ENCODE measurements around the gene TSC22D3.
"Not testable (repeated sequence)": the region's sequence is repeated elsewhere in the genome, so short reads cannot be mapped to it uniquely, and the experiment has no call there.

TSC22D3 gene

DNA sequence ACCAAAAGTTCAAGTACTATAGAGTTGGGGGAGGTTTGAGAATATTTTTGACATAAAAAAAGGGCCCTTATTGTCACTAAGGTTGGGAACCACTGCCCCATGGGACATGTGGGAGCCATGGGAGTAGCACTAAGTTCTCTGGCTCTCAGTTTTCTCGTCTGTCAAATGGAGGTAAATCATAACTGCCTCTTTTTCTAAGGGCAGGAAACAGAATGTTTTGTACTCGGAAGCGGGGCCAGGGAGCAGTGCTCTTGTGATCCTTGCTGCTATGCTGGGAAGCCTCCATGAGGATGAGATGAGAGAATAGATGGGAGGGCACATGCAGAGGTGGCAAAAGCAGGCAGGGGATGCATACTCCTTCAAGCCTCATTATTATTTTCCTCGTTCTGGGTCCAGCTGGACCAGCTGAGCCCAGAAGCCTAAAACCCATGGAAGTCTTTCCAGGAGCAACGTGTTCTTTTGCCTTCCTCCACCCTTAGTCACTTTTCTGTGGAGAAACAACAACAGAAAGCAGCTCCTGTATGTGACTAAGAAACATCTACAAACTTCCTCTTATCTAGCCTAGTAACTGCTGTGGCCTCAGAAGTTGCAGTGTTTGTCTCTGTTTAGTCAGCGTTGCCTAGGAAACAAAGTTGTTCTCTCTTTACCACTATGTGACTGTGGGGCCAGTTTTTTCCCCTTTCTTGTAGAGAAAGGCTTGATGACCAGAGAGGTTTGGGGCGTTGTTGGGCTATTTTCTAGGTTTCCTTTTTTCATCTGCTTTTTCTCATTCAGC is 64.8 kb downstream of the TSC22D3 start:
- no peak for DNase-seq

DNA sequence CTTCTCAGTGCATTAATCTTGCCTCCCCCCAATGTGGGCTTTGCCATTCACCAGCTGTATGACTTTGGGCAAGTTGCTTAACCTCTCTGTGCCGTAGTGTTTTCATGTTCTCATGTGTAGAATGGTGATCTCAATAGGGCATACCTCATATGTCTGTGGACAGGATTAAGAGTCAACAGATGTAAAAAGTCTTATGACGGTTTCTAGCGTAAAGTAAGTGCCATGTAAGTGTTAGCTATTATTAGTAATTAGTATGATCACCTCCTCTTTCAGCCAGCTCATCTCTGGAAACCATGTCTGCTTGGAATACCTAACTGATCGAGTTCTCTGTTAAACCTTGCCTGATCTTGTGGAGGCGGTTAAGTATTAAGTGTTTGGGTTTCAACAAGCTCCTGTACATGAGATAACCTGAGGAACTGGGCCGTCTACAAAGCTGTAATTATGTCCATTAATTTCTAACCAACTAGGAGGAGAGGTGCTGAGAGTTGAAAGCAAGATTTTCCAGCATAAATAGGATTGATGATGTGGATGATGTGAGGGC is 66.3 kb downstream of the TSC22D3 start:
- DNase-seq: no peak

DNA sequence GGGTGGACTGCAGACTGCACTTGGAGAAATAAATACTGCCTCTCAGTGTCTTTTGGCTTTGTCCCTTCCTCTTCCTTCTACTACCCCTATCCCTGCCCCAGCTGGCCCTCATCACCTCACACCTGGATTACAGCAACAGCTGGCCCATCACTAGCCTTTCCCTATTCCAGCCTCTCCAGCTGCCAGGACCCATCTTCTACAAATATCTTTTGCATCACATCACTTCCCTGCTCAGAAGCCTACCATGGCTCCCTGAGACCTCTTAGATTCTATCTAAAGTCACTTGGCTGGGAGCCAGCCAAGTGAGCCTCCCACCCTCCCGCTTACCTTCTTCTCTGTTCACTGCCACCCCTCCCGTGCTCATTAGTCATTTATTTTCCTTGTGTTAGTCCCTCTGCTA is 66.8 kb downstream of the TSC22D3 start:
- no peak for DNase-seq

DNA sequence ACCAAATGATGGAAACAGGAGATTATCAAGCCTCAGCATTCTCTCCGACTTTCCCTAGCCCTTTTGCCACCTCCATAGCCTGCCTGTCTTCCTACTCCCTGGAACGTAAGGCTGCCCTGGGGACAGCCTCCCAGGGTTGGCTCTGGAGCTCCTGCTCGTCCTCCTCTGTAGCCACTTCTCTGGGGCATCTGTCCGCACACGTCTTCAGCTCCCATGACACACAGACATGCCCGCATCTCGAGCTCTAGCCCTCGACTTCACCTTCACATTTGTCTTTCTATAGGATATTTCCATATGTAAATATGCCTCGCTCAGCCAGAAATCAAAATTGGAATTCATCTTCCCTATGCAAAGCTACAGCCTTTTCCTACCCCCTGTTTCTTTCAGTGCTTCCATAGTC is 67.7 kb downstream of the TSC22D3 start:
- DNase-seq: no peak

DNA sequence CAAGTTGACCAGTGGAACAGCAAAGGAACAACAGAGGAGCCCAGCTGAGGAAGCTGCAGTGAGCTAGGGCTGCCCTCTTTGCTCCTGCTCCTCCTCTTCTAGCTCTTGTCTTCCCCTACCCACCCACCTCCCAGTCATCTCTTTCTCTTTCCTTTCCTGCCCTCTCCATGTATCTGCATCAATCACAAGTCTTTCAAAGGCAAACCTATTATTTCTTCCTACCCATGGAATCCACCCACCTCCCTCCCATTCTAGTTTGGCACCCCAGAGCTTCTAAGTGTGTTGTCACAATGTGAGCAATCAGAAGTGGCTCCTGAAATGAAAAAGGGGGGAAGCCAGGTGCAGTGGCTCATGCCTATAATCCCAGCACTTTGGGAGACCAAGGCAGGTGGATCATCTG is 69.3 kb downstream of the TSC22D3 start:
- no peak for DNase-seq

DNA sequence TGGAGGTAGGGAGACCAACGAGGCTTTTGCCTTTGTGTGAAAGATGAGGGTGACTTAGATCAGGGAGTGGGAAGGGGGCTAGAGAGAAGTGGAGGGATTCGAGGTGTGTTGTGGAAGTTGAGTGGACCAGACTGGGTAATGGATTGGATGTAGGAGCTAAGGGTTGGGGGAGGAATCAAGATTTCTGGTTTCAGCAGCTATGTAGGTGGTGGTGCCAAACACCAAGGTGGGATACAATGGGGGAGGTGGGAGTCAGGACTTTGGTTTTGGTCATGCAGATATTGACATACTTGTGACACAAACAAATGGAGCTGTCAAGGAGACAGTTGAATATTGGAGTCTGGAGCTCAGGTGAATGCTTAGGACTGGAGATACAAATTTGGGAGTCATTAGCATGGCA is 71.0 kb downstream of the TSC22D3 start:
- no peak for DNase-seq

DNA sequence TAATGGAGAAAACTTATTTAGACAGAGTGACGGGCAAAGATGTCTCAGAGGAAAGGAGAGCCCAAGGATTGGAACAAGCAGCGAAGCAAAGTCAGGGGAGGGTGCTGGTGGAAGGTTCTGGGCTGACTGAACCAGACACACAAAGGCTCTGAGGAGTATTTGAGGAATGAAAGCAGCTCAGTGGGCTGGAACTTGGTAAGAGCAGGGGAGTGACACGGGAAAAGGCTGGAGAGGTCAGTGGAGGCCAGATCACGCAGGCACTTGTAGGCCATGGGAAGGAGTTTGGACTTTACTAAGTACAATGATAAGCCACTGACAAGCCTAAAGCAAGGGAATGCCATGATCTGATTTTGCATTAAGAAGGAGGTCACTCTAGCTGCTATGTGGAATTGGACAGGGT is 71.4 kb downstream of the TSC22D3 start:
- no peak for DNase-seq

DNA sequence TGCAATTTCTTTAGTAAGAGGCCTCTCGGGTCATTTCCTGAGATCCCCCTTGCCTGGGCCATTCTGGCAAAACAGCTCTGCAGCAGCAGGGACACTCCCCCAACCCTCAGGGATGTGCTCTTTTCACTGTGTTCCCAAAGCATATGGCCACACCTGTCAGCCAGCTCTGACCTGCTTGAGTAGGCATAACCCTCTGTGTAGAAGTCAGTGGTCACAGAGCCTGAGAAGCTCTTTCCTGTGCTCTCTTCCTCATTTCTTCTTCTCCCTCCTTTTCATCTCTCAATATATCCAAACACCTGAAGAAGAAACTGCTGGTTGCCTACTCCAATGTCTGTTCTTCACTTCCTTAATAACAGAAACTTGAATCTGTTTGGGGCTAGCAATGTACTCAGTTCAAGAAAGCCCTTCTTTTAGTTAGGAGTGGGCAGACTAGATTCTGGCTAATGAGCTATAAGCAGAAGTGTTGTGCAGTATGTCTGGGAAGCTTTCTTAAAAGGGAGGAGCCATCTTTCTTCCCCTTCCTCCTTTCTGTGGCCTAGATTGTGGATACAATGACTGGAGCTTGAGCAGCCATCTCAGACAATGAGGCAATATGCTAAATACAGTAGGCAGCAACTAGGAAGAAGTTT is 74.0 kb downstream of the TSC22D3 start:
- no peak for DNase-seq

DNA sequence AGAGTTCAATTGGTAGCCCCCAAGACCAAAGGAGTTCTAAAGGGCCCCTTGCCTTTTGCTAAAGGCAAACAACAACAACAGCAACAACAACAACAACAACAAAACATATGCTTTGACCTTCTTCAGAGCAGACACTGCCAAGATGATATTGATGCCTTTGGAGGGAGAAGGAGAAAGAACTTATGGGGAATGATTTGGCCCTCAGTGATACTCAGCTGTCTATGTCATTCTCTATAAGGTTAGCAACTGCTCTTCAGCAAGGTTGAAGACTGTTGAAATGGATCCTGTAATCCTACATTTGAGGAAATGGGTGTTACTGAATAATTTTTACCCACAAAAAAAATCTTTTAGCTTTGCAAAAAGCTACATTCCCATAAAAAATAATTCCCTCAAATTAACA is 74.8 kb downstream of the TSC22D3 start:
- no peak for DNase-seq

DNA sequence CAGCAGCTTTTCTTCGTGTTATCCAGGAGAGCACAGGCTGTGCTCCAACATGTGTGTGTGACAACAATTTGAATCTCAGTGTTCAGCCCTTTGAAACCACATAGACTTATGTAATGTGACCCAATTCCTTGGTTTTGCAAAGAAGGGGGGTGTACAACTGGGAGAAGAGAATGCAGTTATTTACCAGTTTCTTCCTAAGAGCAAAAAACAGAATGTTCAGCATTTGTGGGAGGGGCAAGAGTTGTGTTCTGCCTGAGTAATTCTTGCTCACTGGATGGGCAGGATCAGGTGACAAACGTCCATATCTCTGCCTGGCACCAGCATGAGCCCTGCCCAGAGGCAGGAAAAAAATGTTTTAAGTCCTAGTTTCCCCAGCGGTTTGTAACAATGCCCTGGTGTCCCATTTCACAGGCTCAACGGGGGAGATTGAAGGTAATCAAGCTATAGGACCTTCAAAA is 75.2 kb downstream of the TSC22D3 start:
- DNase-seq: no peak

DNA sequence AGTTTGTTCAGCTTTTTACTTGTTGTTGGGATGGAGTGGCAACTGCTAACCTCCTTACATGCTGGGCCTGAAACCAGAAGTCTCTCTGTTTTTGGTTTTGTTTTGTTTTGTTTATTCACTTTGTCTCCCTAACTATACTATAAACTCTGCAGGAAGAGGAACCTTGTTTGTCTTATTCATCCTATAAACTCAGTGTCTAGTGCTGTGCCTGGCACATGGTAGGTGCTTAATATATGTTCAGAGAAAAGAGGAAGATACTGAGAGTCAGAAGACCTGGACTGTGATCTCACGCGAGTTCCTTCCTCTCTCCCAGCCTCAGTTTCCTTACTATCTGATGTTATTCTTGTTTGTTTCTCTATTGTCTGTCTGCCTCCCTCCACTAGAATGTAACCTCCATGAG is 76.0 kb downstream of the TSC22D3 start:
- DNase-seq: no peak

DNA sequence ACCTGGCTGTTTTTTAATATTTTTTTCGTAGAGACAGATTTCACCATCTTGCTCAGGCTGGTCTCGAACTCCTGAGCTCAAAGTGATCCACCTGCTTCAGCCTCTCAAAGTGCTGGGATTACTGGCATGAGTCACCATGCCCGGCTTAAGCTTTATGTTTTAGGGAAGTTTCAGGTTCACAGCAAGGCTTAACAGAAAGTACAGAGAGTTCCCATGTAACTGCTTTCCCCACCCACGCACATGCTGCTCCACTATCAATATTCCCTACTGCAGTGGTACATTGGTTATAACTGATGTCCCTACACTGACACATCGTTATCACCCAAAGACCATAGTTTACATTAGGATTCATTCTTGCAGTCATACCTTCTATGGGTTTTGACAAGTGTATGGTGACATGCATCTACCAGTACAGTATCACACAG is 84.6 kb downstream of the TSC22D3 start:
- DNase-seq: no peak

DNA sequence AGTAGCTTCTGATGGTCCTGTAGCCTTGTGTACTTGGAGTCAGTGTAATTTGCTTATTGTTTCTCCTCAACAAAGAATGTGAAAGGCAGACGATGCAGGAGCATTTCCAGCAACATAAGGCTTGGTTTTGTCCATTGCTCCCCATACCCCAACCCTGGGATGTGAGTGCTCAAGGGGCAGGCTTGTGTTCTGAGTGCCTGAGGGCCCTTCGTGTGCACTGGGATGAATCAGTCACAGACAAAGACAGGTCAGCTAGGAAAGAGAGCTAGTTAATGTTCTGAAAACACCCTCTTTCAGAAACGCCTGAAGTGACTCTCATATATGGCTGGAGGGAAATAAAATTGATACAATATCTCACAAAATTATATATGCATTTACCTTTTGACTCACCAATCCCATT is 88.1 kb downstream of the TSC22D3 start:
- DNase-seq: no peak

DNA sequence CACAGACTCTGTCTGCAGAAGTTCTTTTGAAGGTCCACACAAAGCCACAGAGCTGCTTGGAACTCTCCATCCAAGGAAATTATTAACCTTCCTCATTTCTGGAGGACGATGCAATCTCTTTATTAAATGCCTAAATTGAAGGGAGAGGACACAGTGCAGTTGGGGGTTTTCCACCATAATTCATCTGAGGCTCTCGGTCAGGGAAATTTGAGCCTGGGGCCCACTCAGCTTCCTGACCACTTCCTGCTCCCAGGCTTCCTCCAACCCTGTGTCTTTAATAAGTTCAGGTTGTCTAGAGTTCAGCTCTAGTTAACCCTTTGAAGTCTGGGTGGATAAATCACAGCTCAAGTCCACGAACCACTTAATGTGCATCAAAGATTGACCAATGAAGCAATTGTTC is 88.8 kb downstream of the TSC22D3 start:
- no peak for DNase-seq

DNA sequence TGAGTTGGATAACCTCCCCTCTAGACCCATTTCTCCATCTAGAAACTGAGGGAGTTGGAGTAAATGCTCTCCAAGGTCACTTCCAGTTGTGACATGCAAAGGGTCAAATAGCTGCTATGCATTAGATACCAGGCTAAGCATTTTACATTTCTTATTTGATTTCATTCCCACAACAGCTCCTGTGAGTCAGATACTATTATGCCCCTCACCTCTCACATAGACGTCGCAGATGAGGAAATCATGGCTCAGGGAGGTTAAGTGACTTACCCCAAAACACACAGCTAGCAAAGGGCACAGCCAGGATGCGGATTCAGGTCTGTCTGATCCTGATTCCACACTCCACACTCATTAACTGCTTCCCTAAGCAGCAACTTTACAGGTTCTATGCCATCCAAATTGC is 89.6 kb downstream of the TSC22D3 start:
- DNase-seq: no peak

DNA sequence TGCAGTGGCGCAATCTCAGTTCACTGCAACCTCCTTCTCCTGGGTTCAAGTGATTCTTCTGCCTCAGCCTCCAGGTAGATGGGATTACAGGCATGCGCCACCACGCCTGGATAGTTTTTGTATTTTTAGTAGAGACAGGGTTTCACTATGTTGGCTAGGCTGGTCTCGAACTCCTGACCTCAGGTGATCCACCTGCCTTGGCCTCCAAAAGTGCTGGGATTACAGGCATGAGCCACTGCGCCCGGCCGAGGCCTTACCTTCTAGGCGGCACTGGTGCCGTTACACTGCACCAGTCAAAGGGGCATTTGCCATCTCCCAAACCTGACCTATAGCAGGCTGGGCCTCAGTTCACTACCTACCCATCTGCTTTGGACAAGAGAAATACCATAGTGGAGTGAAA is 90.0 kb downstream of the TSC22D3 start:
- not testable (repeated sequence) for DNase-seq

DNA sequence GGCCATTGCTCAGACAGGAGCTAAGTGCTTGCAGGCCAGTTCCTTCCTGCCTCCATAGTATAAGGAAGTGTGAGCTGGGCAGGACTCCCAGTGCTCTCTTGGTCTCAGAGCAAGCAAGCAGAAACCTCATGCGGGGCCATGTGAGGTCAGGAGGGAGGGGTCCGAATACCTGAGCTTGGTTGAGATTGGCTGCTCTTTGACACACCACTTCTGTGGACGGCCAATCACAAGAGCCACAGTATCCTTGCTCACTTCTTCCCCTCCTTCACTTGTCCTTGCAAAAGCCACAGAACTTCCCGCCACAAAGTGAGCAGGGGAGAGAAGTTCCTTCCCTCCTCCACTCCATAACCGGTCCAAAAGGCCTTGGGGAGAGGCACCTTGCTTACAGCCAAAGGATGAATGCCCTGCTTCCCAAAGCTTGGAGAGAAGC is 90.6 kb downstream of the TSC22D3 start:
- DNase-seq: no peak

DNA sequence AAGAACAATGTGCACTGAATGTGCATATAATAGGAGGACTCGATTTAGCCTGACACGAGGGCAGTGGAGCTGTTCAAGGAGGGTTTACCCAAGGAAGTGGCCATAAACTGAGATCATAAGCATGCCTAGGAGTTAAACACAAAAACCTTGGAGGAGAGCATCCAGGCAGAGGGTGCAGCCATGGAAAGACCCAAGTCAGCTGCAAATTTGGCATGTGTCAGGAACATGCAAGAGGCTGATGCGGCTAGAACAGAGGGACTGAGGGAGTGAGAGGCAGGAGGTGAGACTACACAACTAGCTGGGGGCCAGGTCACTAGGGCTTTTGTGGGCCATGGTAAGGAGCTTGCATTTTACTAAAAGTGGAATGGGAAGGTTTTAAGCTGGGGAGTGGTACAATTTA is 91.7 kb downstream of the TSC22D3 start:
- DNase-seq: no peak

DNA sequence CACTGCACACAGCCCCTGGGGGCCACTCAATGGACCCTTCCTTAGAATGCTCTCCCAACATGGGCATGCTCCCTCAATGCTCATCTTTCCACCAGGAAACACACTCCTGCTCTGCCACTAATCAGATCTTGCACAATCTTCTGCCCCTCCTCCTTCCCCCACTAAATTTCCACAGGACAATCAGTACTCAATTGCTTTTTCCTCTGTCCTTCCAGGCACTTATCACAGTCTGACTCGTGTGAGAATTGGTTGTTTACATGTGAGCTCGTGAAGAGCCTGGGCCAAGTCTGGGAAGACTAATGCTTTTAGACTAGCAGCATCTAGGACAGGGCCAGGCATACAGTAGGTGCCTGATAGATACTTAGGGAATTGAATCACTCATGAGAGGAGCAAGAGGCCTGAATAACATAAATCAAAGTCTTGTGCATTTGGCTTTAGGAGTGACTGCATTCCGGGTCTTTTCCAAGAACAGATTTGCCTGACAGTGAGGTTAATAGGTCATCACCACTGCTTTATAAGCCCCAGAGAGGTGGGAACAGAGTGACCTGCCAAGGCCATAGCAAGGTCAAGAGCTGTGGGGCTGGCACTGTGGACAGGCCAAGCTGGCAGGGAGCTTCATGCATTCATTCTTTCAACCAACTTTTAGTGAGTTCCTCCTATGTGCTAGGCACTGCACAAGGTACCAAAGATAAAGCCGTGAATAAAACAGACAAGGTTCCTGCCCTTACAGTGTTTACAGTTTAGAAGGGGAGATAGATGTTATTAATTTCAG is 92.3 kb downstream of the TSC22D3 start:
- no peak for DNase-seq

DNA sequence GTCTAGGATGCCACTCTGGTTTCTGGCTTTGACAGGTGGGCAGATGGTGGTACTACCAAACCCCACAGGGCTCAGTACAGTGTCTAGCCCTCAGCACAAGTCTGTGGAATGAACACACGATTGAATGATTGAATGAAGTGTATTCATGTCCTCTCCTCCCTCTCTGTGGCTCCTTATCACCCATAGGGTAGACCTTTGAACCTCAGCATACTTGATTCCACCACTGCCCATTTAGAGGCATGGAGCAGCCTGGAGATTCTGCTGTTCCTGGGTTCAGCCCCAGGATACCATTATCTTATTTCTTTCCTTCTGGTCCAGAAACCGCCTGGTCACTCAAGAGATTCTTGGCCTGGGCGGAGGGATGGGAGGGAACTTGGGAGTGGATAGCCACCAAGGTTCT is 93.3 kb downstream of the TSC22D3 start:
- no peak for DNase-seq

DNA sequence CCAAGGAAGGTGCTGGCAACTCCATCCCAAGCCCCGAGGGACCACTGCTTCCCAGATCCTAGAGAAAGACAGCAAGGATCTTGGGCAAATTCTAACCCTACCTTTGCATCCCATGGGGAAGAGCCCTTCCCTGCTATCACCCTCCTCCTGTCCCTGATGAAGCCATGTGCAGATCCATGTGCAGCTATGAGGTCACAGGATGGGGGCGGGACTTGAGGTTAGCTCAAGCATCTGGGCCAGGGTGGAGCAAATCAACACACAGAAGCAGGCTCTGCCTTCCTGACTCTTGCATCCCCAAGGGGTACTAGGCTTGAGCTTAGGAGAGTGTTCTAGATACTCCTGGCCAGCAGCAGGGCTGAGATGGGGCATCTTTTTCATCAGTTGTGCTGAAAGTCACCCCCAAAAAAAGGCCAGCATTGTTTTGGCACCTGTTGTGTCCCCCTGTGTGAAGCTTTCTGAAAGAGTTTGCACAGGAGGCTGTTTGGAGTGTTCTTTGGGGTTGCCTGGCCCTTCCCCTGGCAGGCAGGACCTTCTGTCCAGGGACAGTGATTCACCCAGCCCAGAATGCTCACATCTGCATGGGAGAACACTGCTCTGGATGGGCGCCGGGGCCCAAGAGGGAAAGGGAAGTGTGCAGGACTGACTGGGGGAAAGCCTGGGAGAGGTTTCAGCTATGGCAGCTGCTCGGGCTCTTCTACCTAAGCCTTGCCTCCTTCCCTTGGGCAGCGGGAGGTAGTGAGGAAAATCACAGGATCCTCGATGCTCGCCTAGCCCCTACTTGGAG is 96.4 kb downstream of the TSC22D3 start:
- DNase-seq: no peak

DNA sequence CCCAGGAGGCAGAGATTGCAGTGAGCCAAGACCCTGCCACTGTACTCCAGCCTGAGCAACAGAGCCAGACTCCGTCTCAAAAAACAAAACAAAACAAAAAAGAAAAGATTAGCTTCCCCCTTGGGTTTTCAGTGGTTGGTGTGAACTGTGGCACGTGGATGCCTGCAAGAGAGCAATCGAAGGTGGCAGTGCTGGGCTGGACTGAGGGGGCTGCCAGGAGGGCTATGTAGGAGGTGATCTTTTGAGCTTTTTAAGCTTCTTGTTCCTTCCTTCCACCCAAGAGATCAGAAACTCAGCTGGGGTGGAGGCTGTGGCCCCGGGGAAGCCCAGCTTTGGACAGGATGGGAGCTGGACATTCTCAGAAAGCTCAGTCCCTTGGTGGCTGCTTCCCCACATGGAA is 97.7 kb downstream of the TSC22D3 start:
- DNase-seq: no peak

DNA sequence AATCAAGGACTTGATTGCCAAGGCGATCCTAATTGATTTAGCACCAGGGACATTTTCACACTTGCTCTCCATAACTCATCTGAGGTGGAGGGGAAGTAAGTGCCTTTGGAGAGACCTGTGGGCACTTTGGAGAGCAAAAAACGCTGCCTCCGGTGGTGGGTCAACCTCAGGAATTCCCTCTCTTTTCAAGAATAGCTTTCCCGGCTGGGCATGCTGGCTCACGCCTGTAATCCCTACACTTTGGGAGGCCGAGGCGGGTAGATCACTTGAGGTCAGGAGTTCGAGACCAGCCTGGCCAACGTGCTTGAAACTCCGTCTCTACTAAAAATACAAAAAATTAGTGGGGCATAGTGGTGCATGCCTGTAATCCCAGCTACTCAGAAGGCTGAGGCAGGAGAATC is 98.1 kb downstream of the TSC22D3 start:
- no peak for DNase-seq
